ENCODE results near the gene SLC4A1.

Gene SLC4A1

GRCh38 chr17:44267818-44268490, at the start of gene SLC4A1:
SLC4A1 (minus strand) TSS chr17:44268135; CDS start chr17:44262866, 5,269 bp downstream.
- no peak for DNase-seq (ENCODE audit: low read depth)
- no peak within 1 kb of the TSS for H3K4me3 ChIP-seq (ENCODE audit: low read length)
- TF ChIP-seq CTCF (conservative IDR thresholded peaks at IDR 0.05; ENCODE audit: low read depth, low read length) = no peak

DNA sequence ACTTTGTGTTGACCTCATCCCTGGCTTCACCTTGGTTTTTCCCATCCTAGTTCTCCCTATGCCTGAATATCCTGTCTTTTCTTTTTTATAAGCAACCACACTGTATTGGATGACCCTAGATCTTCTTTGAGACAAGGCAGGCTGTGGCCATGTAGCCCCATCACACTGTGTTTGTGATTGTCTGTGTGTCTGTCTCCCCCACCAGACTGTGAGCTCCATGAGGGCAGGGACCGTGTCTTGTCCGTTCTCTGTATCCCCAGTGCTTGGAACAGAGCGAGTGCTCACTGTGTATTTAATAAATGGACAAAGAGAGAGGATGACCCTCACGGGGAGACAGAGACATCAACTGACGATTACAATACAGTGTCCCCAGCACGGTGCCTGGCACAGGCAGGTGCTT, 49.6 kb upstream of the SLC4A1 start:
- no peak for TF ChIP-seq CTCF (conservative IDR thresholded peaks at IDR 0.05; ENCODE audit: low read depth, low read length)
- DNase-seq (ENCODE audit: low read depth) = no peak

DNA sequence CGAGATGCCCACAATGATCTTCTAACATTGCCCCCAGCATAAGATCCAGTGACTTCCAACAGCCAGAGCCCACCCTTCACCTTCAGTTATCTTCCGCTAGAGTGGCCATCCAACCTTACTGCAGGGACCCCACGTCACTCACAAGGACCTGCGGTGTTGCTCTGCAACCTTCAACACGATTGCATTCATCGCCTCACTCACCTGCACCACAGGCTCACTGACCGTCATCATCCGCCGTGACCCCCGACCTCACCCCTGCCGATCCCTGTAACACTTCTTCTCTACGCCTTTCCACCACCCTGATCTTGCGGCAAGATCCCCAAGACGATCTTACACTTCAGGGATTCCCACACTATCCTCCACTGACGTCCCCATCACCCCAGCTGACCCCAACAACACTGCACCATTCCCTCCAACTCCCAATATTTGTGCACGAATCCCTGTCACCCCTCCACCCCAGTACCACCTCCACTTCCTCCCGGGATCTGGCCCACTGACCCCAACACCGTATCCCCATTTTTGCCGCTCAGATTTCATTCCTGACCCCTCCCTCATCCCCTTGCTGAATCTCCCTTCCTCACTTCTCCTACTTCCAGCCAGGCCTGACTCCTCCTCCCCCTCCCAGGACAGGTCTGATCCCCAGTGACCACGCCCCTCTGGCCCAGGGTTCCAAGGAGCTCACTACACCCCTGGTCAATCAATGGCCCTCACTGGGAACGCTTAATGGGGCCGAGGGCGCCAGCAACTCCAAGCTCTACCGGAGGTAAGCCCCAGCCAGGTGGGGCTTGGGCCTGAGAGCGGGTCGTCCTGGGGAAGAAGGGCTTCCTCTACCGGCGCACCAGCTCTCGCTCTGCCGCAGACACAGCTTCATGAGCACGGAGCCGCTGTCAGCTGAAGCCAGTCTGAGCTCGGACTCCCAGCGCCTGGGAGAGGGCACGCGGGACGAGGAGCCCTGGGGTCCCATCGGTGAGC, 48.1 kb upstream of the SLC4A1 start:
- DNase-seq (ENCODE audit: low read depth) = no peak
- no peak for TF ChIP-seq CTCF (conservative IDR thresholded peaks at IDR 0.05; ENCODE audit: low read depth, low read length)
- H3K4me3 ChIP-seq (ENCODE audit: low read length) = peak overlapping the region; percentile 47

More for the DNA sequence above, 49.6 kb upstream of the SLC4A1 start:
- no peak overlapping the region for H3K4me3 ChIP-seq (ENCODE audit: low read length)

DNA sequence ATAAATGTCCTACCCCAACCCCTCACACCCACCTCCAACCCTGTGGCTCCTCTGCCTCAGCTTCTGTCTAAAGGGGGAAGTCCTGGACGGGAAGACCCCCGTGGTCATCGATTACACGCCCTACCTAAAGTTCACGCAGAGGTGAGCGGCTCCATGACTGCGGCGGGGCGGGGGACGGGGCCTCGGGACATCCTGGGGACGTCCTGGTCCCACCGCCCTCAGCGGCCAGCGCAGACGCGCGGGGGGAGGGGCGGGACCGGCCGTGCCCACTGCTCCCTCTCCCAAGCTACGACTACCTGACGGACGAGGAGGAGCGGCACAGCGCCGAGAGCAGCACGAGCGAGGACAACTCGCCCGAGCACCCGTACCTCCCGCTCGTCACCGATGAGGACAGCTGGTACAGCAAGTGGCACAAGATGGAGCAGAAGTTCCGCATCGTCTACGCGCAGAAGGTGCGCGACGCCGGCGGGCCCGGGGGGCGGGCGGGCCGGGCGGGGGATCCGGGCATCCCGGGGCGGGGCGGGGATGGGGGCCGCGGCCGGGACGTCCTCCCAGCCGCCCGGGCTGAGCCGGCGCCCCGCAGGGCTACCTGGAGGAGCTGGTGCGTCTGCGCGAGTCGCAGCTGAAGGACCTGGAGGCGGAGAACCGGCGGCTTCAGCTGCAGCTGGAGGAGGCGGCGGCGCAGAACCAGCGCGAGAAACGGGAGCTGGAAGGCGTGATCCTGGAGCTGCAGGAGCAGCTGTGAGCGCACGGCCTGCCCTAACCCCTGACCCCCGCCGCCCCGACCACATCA, 47.1 kb upstream of the SLC4A1 start:
- no peak for TF ChIP-seq CTCF (conservative IDR thresholded peaks at IDR 0.05; ENCODE audit: low read depth, low read length)
- no peak for DNase-seq (ENCODE audit: low read depth)
- peak overlapping the region; percentile 47 for H3K4me3 ChIP-seq (ENCODE audit: low read length)

GRCh38 chr17:44314524-44314868, 46.6 kb upstream of the SLC4A1 start:
- H3K4me3 ChIP-seq (ENCODE audit: low read length) = peak overlapping the region; percentile 47
- no peak for TF ChIP-seq CTCF (conservative IDR thresholded peaks at IDR 0.05; ENCODE audit: low read depth, low read length)
- no peak for DNase-seq (ENCODE audit: low read depth)

- no peak for DNase-seq (ENCODE audit: low read depth)
- no peak for TF ChIP-seq CTCF (conservative IDR thresholded peaks at IDR 0.05; ENCODE audit: low read depth, low read length)
- no peak overlapping the region for H3K4me3 ChIP-seq (ENCODE audit: low read length)
These were observed 46.1 kb upstream of the SLC4A1 start for GRCh38 chr17:44314031-44314430.
